H1 (cell line): ENCODE results near the gene SH2D4B.

Experiments
- CTCF ChIP-seq, 3 experiments: IDR thresholded peaks; 1 replicate in 2 of 3; 2 replicates in 1 of 3; pipeline versions ENCODE4 v1.5.1 to v1.6.1; 2011; ENCODE audit warnings: low read length in 3 of 3, mild to moderate bottlenecking in 3 of 3, inconsistent platforms in 2 of 3, low read depth in 1 of 3, moderate library complexity in 1 of 3; ENCODE audit not compliant: insufficient read depth in 1 of 3; ENCODE audit errors: control extremely low read depth in 1 of 3
- EZH2 ChIP-seq: fragments of 200-600 bp; sonication (generic); IDR thresholded peaks from 2 replicates; pipeline ENCODE4 v1.7.1; 2012; ENCODE audit warnings: low read depth, mild to moderate bottlenecking, moderate library complexity, low read length, inconsistent platforms; ENCODE audit not compliant: severe bottlenecking
- POLR2A ChIP-seq, 2 experiments: IDR thresholded peaks; 1 replicate in 1 of 2; 2 replicates in 1 of 2; pipeline ENCODE4 v1.6.1; 2011; ENCODE audit warnings: low read depth in 2 of 2, low read length in 2 of 2, mild to moderate bottlenecking in 2 of 2; ENCODE audit errors: control extremely low read depth in 1 of 2

GRCh38 chr10:80660266-80660665, 122.6 kb downstream of the SH2D4B start:
- no peak for TF ChIP-seq POLR2A (IDR thresholded peaks at IDR 0.05; ENCODE audit: control extremely low read depth in 1 of 2, low read depth in 2 of 2, low read length in 2 of 2)
- no peak for TF ChIP-seq CTCF (IDR thresholded peaks at IDR 0.05; ENCODE audit: control extremely low read depth in 1 of 3, insufficient read depth in 1 of 3, low read depth in 1 of 3, low read length in 3 of 3)
- TF ChIP-seq EZH2, result no peak
